Smooth muscle cell (in vitro differentiated cells): Measurements from ENCODE around the gene TSTD1. TPM values are rescaled to one million over a fixed set of nuclear protein-coding genes. Genes with fewer than 3 reads are reported as not detected.

ENCODE experiments used
- DNase-seq: peaks from one replicate; lab custom pipeline; 2025; ENCODE audit not compliant: unreplicated experiment; lab: John Stamatoyannopoulos, UW
- H2AFZ ChIP-seq: fragments of 200-600 bp; sonication (generic); 2 replicates; pipeline ENCODE4 v1.6.0; 2016; ENCODE audit warnings: antibody characterized with exemption, low read depth, mild to moderate bottlenecking
- H3F3A ChIP-seq: fragments of 200-600 bp; sonication (generic); 2 replicates; pipeline ENCODE4 v1.6.0; 2017; ENCODE audit warnings: antibody characterized with exemption, low read depth
- H3K27ac ChIP-seq: fragments of 200-600 bp; sonication (generic); 2 replicates; pipeline ENCODE4 v1.5.1; 2016; ENCODE audit warnings: low read depth, mild to moderate bottlenecking
- H3K27me3 ChIP-seq: fragments of 200-600 bp; sonication (generic); 2 replicates; pipeline ENCODE4 v1.6.1; 2016; ENCODE audit warnings: low read depth, mild to moderate bottlenecking
- H3K36me3 ChIP-seq: fragments of 200-600 bp; sonication (generic); 2 replicates; pipeline ENCODE4 v1.5.1; 2016; ENCODE audit warnings: low read depth
- H3K4me1 ChIP-seq: fragments of 200-600 bp; sonication (generic); 2 replicates; pipeline ENCODE4 v1.5.1; 2016; ENCODE audit warnings: low read depth
- H3K4me2 ChIP-seq: fragments of 200-600 bp; sonication (generic); 2 replicates; pipeline ENCODE4 v1.6.0; 2016; ENCODE audit warnings: mild to moderate bottlenecking
- H3K4me3 ChIP-seq: fragments of 200-600 bp; sonication (generic); 2 replicates; pipeline ENCODE4 v1.5.1; 2016; ENCODE audit warnings: mild to moderate bottlenecking
- H3K79me2 ChIP-seq: fragments of 200-600 bp; sonication (generic); 2 replicates; pipeline ENCODE4 v1.6.0; 2016; ENCODE audit warnings: low read depth, mild to moderate bottlenecking
- H3K9ac ChIP-seq: fragments of 200-600 bp; sonication (generic); 2 replicates; pipeline ENCODE4 v1.6.0; 2016; ENCODE audit warnings: low read depth
- H3K9me3 ChIP-seq: fragments of 200-600 bp; sonication (generic); replicated peaks from 2 replicates; pipeline ENCODE4 v1.5.1; 2016; ENCODE audit warnings: low read depth
- H4K20me1 ChIP-seq: fragments of 200-600 bp; sonication (generic); 2 replicates; pipeline ENCODE4 v1.6.0; 2016; ENCODE audit warnings: low read depth
- WGBS: methylation state at CpG from one replicate; pipeline ENCODE4 v1.1.7; 2016; ENCODE audit warnings: low lambda C conversion rate; 5-methylcytosine and 5-hydroxymethylcytosine counted together
- polyA plus RNA-seq: library from polyadenylated mRNA; unstranded; fragments of >200 nt; fragmentation: Nextera tagmentation; extraction: Ambion mirVana; gene quantifications from 2 replicates; pipeline ENCODE4 v1.2.1, GENCODE V29; 2016
- total RNA-seq: library from RNA; depleted of rRNA; stranded (reverse); fragments of >200 nt; gene quantifications from 2 replicates; pipeline ENCODE4 v1.2.3, GENCODE V29; 2014
- TF ChIP-seq, protein P1 (sequence below): fragments of 200-600 bp; sonication (generic); IDR thresholded peaks from 2 replicates; pipeline ENCODE4 v1.5.1; 2017; ENCODE audit warnings: borderline replicate concordance, mild to moderate bottlenecking, antibody characterized with exemption; ENCODE audit not compliant: insufficient read depth, poor library complexity, severe bottlenecking

The TSTD1 gene
- total and polyA plus RNA-seq, 2 experiments from 2014 or later: 26.0 to 48.0 TPM

GRCh38 chr1:161047436-161048420, 9.0 kb upstream of the TSTD1 start:
- no peak overlapping the region for H2AFZ ChIP-seq
- peaks cover 9% of the 10 kb centered on the region for H4K20me1 ChIP-seq
- H3K4me1 ChIP-seq: peaks cover 13% of the 10 kb centered on the region
- no peak overlapping the region for H3K9ac ChIP-seq
- H3K27me3 ChIP-seq: no peaks in the 10 kb centered on the region
- no peaks in the 10 kb centered on the region for H3F3A ChIP-seq
- no peak overlapping the region for H3K4me2 ChIP-seq
- H3K27ac ChIP-seq: no peak overlapping the region
- 95% methylated on average over 18 of the region's 18 CpGs for WGBS
- no peak overlapping the region for H3K4me3 ChIP-seq
- TF ChIP-seq, protein P1, sequence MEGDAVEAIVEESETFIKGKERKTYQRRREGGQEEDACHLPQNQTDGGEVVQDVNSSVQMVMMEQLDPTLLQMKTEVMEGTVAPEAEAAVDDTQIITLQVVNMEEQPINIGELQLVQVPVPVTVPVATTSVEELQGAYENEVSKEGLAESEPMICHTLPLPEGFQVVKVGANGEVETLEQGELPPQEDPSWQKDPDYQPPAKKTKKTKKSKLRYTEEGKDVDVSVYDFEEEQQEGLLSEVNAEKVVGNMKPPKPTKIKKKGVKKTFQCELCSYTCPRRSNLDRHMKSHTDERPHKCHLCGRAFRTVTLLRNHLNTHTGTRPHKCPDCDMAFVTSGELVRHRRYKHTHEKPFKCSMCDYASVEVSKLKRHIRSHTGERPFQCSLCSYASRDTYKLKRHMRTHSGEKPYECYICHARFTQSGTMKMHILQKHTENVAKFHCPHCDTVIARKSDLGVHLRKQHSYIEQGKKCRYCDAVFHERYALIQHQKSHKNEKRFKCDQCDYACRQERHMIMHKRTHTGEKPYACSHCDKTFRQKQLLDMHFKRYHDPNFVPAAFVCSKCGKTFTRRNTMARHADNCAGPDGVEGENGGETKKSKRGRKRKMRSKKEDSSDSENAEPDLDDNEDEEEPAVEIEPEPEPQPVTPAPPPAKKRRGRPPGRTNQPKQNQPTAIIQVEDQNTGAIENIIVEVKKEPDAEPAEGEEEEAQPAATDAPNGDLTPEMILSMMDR: no peak
- no peaks in the 10 kb centered on the region for H3K9me3 ChIP-seq
- peaks cover 13% of the 10 kb centered on the region for H3K79me2 ChIP-seq
- no peak for DNase-seq
- H3K36me3 ChIP-seq: no peaks in the 10 kb centered on the region

DNA sequence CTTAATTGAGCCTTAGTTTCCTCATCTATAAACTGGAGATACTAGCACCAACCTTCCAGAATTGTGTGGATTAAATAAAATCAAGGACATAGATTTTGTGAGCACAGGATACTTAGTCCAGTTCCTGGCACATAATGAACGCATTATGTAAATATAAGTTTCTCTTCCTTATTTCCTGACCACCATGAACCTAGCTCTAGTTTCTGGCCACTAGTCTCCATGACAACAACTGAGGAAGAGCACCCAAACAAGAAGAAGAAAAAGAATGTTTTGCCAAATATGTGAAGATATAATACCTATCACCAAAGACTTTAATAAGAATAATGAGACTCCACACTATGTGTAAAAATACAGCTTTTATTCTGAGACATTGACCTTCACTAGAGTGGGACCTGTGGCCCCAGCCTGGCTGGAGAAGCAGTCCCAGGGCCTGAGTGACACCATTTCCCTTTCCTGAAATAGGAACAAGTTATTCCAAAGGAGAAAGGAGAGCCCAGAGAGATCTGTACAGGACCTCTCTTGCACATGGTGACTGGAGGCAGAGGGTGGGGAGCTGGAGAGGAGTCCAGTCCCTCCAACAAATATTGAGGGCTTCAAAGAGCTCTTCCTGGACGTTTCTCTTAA, 8.0 kb upstream of the TSTD1 start:
- Histone ChIP-seq H3K9ac (peak overlapping the region; percentile 83), H3K79me2 (peaks cover 13% of the 10 kb centered on the region), H2AFZ (peak overlapping the region; percentile 91), H3K4me2 (peak overlapping the region; percentile 86), H3K27ac (peak overlapping the region; percentile 94), H4K20me1 (peaks cover 9% of the 10 kb centered on the region), H3K4me1 (peaks cover 13% of the 10 kb centered on the region), H3F3A (no peaks in the 10 kb centered on the region), H3K36me3 (no peaks in the 10 kb centered on the region), H3K4me3 (peak overlapping the region; percentile 60), H3K9me3 (no peaks in the 10 kb centered on the region), H3K27me3 (no peaks in the 10 kb centered on the region)
- no peak for DNase-seq
- WGBS: 76% methylated on average over 2 of the region's 2 CpGs
- TF ChIP-seq, protein P1: no peak

GRCh38 chr1:161045736-161046604, 7.2 kb upstream of the TSTD1 start, which contains the start of gene USF1:
Gene USF1 (minus strand): TSS chr1:161045977. CDS start chr1:161043275, 2,702 bp downstream.
- Histone ChIP-seq H3K4me3 (peak within 1 kb of the TSS; percentile 60), H3K9ac (peak within 1 kb of the TSS; percentile 83), H3K4me2 (peak within 1 kb of the TSS; percentile 86), H3K36me3 (no peaks in the 10 kb centered on the region), H3K27me3 (no peaks in the 10 kb centered on the region), H3K4me1 (peaks cover 13% of the 10 kb centered on the region), H4K20me1 (peaks cover 9% of the 10 kb centered on the region), H3K9me3 (no peaks in the 10 kb centered on the region), H2AFZ (peak within 1 kb of the TSS; percentile 91), H3F3A (no peaks in the 10 kb centered on the region), H3K27ac (peak within 1 kb of the TSS; percentile 94), H3K79me2 (peaks cover 13% of the 10 kb centered on the region)
- under 1% methylated on average over 29 of the region's 29 CpGs for WGBS
- DNase-seq: peak; percentile 64
- TF ChIP-seq, protein P1: no peak
